IMR-90 (cell line): ENCODE results near the gene BMPER. TPM values are rescaled to one million over a fixed set of nuclear protein-coding genes. Genes with fewer than 3 reads are reported as not detected.
A peak's percentile ranks its signal among the peaks of the same experiment; 100 is the strongest.

Experiments
- ATAC-seq: fragments of 200-7000 bp; cut with Tn5 transposase; 2 replicates; pipeline ENCODE4 v1.9.1; 2020; ENCODE audit warnings: low read depth, mild to moderate bottlenecking, moderate library complexity
- BruUV-seq: library from RNA; stranded (reverse); fragments of 400-500 nt; replicated peaks from 2 replicates; lab custom pipeline; 2021; lab: Mats Ljungman, UMichigan
- CTCF ChIA-PET: fragments of 300-600 bp; formaldehyde crosslinking; extraction: SDS; loops from one replicate; lab custom pipeline; 2021; ENCODE audit warnings: antibody characterized with exemption; lab: Yijun Ruan, JAX
- POLR2A ChIA-PET: fragments of 300-600 bp; sonication (Branson Sonifier 250); formaldehyde crosslinking; loops from one replicate; lab custom pipeline; 2022; ENCODE audit warnings: antibody characterized with exemption; ENCODE audit not compliant: unreplicated experiment; lab: Charles Lee
- DNase-seq: peaks from one replicate; pipeline ENCODE4 v3.0.0; 2013
- H2AFZ ChIP-seq: replicated peaks from 2 replicates; pipeline ENCODE3; 2013; ENCODE audit warnings: low read length, mild to moderate bottlenecking; ENCODE audit not compliant: poor library complexity
- H2AK5ac ChIP-seq: 2 replicates; pipeline ENCODE4 v1.6.1; 2013; ENCODE audit warnings: low read depth, low read length, inconsistent platforms
- H2AK9ac ChIP-seq: replicated peaks from 2 replicates; pipeline ENCODE3; 2013; ENCODE audit warnings: mild to moderate bottlenecking, low read depth, low read length, moderate library complexity; ENCODE audit not compliant: poor library complexity
- H2BK120ac ChIP-seq: 2 replicates; pipeline ENCODE4 v1.6.1; 2013; ENCODE audit warnings: low read depth, low read length, inconsistent platforms
- H2BK15ac ChIP-seq: 3 replicates; pipeline ENCODE4 v1.6.1; 2013; ENCODE audit warnings: low read depth, low read length, inconsistent platforms
- H2BK20ac ChIP-seq: 2 replicates; pipeline ENCODE4 v1.6.1; 2013; ENCODE audit warnings: low read depth, mild to moderate bottlenecking, inconsistent platforms, low read length, moderate library complexity
- H2BK5ac ChIP-seq: 2 replicates; pipeline ENCODE4 v1.6.1; 2013; ENCODE audit warnings: mild to moderate bottlenecking, low read depth, low read length, inconsistent platforms; ENCODE audit not compliant: poor library complexity, severe bottlenecking
- H3K14ac ChIP-seq: replicated peaks from 2 replicates; pipeline ENCODE4 v1.6.1; 2013; ENCODE audit warnings: low read depth, low read length, inconsistent platforms
- H3K18ac ChIP-seq: 2 replicates; pipeline ENCODE4 v1.6.1; 2013; ENCODE audit warnings: low read depth, low read length, control low read depth
- H3K23ac ChIP-seq: 2 replicates; pipeline ENCODE4 v1.6.1; 2013; ENCODE audit warnings: low read depth, low read length, inconsistent platforms
- H3K27ac ChIP-seq: 2 replicates; pipeline ENCODE4 v1.5.1; 2013; ENCODE audit warnings: mild to moderate bottlenecking, control low read depth, low read length; ENCODE audit not compliant: insufficient read depth
- H3K27me3 ChIP-seq: 2 replicates; pipeline ENCODE4 v1.6.1; 2013; ENCODE audit warnings: low read length; ENCODE audit not compliant: control insufficient read depth, insufficient read depth
- H3K36me3 ChIP-seq: 2 replicates; pipeline ENCODE4 v1.6.1; 2013; ENCODE audit warnings: low read length, mixed read lengths; ENCODE audit not compliant: control insufficient read depth, insufficient read depth
- H3K4ac ChIP-seq: 2 replicates; pipeline ENCODE4 v1.6.1; 2013; ENCODE audit warnings: low read depth, low read length, inconsistent platforms
- H3K4me1 ChIP-seq: 2 replicates; pipeline ENCODE4 v1.6.1; 2013; ENCODE audit warnings: low read length, mixed read lengths; ENCODE audit not compliant: control insufficient read depth, insufficient read depth
- H3K4me2 ChIP-seq: 2 replicates; pipeline ENCODE4 v1.6.1; 2013; ENCODE audit warnings: low read depth, mild to moderate bottlenecking, control low read depth, low read length, moderate library complexity
- H3K4me3 ChIP-seq: 2 replicates; pipeline ENCODE4 v1.5.1; 2013; ENCODE audit warnings: low read depth, mild to moderate bottlenecking, control low read depth, low read length, moderate library complexity; ENCODE audit not compliant: insufficient read depth
- H3K56ac ChIP-seq: 2 replicates; pipeline ENCODE4 v1.6.1; 2013; ENCODE audit warnings: low read length, inconsistent platforms; ENCODE audit not compliant: insufficient read depth; ENCODE audit errors: extremely low read depth
- H3K79me1 ChIP-seq, 2 experiments: 2 replicates each; pipeline ENCODE4 v1.6.1; 2013; ENCODE audit warnings: low read length in 2 of 2, inconsistent platforms in 1 of 2, low read depth in 1 of 2
- H3K9ac ChIP-seq: 2 replicates; pipeline ENCODE4 v1.6.1; 2013; ENCODE audit warnings: low read depth, low read length, control low read depth
- H3K9me1 ChIP-seq: 2 replicates; pipeline ENCODE4 v1.6.1; 2013; ENCODE audit warnings: low read length, inconsistent platforms; ENCODE audit not compliant: insufficient read depth
- H3K9me3 ChIP-seq: 2 replicates; pipeline ENCODE4 v1.6.1; 2013; ENCODE audit warnings: low read length; ENCODE audit not compliant: control insufficient read depth, insufficient read depth
- H4K20me1 ChIP-seq: 2 replicates; pipeline ENCODE4 v1.6.1; 2013; ENCODE audit warnings: low read length, inconsistent platforms; ENCODE audit not compliant: insufficient read depth
- H4K5ac ChIP-seq: 2 replicates; pipeline ENCODE4 v1.6.1; 2013; ENCODE audit warnings: mild to moderate bottlenecking, low read depth, low read length, control low read depth
- H4K8ac ChIP-seq, 2 experiments: 2 replicates each; pipeline ENCODE4 v1.6.1; 2013; ENCODE audit warnings: low read depth in 2 of 2, low read length in 2 of 2, control low read depth in 1 of 2, inconsistent platforms in 1 of 2
- H4K91ac ChIP-seq: 2 replicates; pipeline ENCODE4 v1.6.1; 2013; ENCODE audit warnings: low read depth, low read length, inconsistent platforms; ENCODE audit not compliant: insufficient read depth
- BHLHE40 ChIP-seq: fragments of 150-350 bp; IDR thresholded peaks from 2 replicates; pipeline ENCODE4 v1.6.1; 2016; ENCODE audit warnings: mild to moderate bottlenecking, low read depth, low read length
- CHD1 ChIP-seq: IDR thresholded peaks from 2 replicates; pipeline ENCODE4 v1.6.1; 2012; ENCODE audit warnings: low read depth, low read length, improper control_type of control experiment
- MAFK ChIP-seq: IDR thresholded peaks from 2 replicates; pipeline ENCODE4 v1.6.1; 2012; ENCODE audit warnings: low read depth, low read length, improper control_type of control experiment
- MAZ ChIP-seq: IDR thresholded peaks from 2 replicates; pipeline ENCODE4 v1.6.1; 2012; ENCODE audit warnings: low read depth, mild to moderate bottlenecking, low read length, improper control_type of control experiment, moderate library complexity, borderline replicate concordance
- NFE2L2 ChIP-seq: fragments of 150-350 bp; IDR thresholded peaks from 2 replicates; pipeline ENCODE4 v1.6.1; 2016; ENCODE audit warnings: low read depth, mild to moderate bottlenecking, low read length
- RAD21 ChIP-seq: IDR thresholded peaks from 2 replicates; pipeline ENCODE4 v1.6.1; 2012; ENCODE audit warnings: low read length, improper control_type of control experiment
- RCOR1 ChIP-seq: IDR thresholded peaks from 2 replicates; pipeline ENCODE4 v1.6.1; 2012; ENCODE audit warnings: mild to moderate bottlenecking, low read length, improper control_type of control experiment; ENCODE audit not compliant: insufficient replicate concordance
- WGBS, 2 experiments: methylation state at CpG; one replicate each; pipeline versions ENCODE4 v1.1.5 to v1.1.7; 2013; ENCODE audit warnings: missing lambda C conversion rate in 2 of 2; ENCODE audit not compliant: insufficient read length in 1 of 2; ENCODE audit errors: extremely low coverage in 2 of 2; 5-methylcytosine and 5-hydroxymethylcytosine counted together
- dilution Hi-C: fragments of 300-500 bp; cut with HindIII; formaldehyde crosslinking; loops from one replicate; pipeline ENCODE4 v1.14.3; 2018; ENCODE audit warnings: low sequenced_read_pairs; ENCODE audit not compliant: unreplicated experiment
- in situ Hi-C: fragments of 300-500 bp; cut with MboI; formaldehyde crosslinking; loops from 3 replicates; pipeline ENCODE4 v1.14.3; 2019; ENCODE audit warnings: low sequenced_read_pairs, inconsistent platforms, mixed read lengths
- intact Hi-C: fragments of 100-400 bp; cut with micrococcal nuclease; formaldehyde crosslinking; loops from 2 replicates; pipeline ENCODE4 v1.10.0; 2022
- polyA plus RNA-seq, 3 experiments: library from polyadenylated mRNA; depleted of rRNA; stranded (reverse); fragments of >200 nt; gene quantifications; 2 replicates each; pipeline ENCODE4 v1.2.3, GENCODE V29; 2012; ENCODE audit warnings: low replicate concordance in 1 of 3
- total RNA-seq: library from RNA; depleted of rRNA; stranded (reverse); fragments of >200 nt; gene quantifications from 2 replicates; pipeline ENCODE4 v1.2.3, GENCODE V29; 2012
- TF ChIP-seq, protein P1 (sequence below): fragments of 150-350 bp; IDR thresholded peaks from 2 replicates; pipeline ENCODE4 v1.6.1; 2016; ENCODE audit warnings: low read depth, mild to moderate bottlenecking, low read length, moderate library complexity, borderline replicate concordance

BMPER gene
- total and polyA plus RNA-seq, 2 of the 4 experiments (the other 2 are of a cell fraction), result 6.2 to 7.9 TPM

- dilution Hi-C loops, result no loop called here
- Histone ChIP-seq H3K27me3 (no peaks in the 10 kb centered on the region), H3K4me3 (no peak overlapping the region), H3K4me2 (no peak overlapping the region), H3K79me1 (no peaks in the 10 kb centered on the region), H4K91ac (no peak overlapping the region), H3K56ac (no peak overlapping the region), H2AK5ac (no peak overlapping the region), H3K9ac (0 out of 2 replicates have a peak overlapping the region, but pooled peaks have one; percentile 28), H3K4ac (no peak overlapping the region), H3K4me1 (peaks cover 10% of the 10 kb centered on the region), H4K5ac (no peak overlapping the region), H3K36me3 (no peaks in the 10 kb centered on the region), H4K20me1 (no peaks in the 10 kb centered on the region), H4K8ac (no peak overlapping the region), H2AFZ (no peak overlapping the region), H2BK20ac (no peak overlapping the region), H3K18ac (no peak overlapping the region), H2BK120ac (no peak overlapping the region), H2AK9ac (no peak overlapping the region), H2BK15ac (no peak overlapping the region), H2BK5ac (no peak overlapping the region), H3K27ac (no peak overlapping the region), H3K9me3 (no peaks in the 10 kb centered on the region), H3K14ac (no peak overlapping the region), H3K23ac (no peak overlapping the region), H3K9me1 (peaks cover 7% of the 10 kb centered on the region; the same call in 1 of the 2 replicates)
- CTCF ChIA-PET, result interaction anchor here (1.3 kb wide), 1 partner anchor 62 kb away, joined by 6 read pairs; no protein-coding TSS in a partner anchor
- POLR2A ChIA-PET, result no interaction called here
- DNase-seq (no peak), ATAC-seq (no peak)
- TF ChIP-seq CHD1 (no peak), BHLHE40 (no peak), RCOR1 (no peak), MAFK (no peak), NFE2L2 (no peak), RAD21 (no peak), MAZ (no peak)
- TF ChIP-seq, protein P1, sequence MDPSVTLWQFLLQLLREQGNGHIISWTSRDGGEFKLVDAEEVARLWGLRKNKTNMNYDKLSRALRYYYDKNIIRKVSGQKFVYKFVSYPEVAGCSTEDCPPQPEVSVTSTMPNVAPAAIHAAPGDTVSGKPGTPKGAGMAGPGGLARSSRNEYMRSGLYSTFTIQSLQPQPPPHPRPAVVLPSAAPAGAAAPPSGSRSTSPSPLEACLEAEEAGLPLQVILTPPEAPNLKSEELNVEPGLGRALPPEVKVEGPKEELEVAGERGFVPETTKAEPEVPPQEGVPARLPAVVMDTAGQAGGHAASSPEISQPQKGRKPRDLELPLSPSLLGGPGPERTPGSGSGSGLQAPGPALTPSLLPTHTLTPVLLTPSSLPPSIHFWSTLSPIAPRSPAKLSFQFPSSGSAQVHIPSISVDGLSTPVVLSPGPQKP, result no peak
- intact Hi-C loops, result no loop called here
- in situ Hi-C loops, result no loop called here
- BruUV-seq, result no TSS peak
- no CpG with 5 or more reads among the region's 2 CpGs for WGBS, 2 experiments
Measured at GRCh38 chr7:34044306-34044643, 138.9 kb downstream of the BMPER start.
